KOPT-K1 (cell line): ENCODE measurements around the gene ZNF236.
"Not testable (repeated sequence)": the region's sequence is repeated elsewhere in the genome, so short reads cannot be mapped to it uniquely, and the experiment has no call there.

ENCODE experiments used
- H3K27ac ChIP-seq: fragments of 200-600 bp; sonication (generic); 2 replicates; pipeline ENCODE4 v1.5.1; 2016; ENCODE audit warnings: antibody characterized with exemption, mild to moderate bottlenecking, low read depth, low read length; ENCODE audit not compliant: poor library complexity, severe bottlenecking
- H3K36me3 ChIP-seq: fragments of 200-600 bp; sonication (generic); 2 replicates; pipeline ENCODE4 v1.5.1; 2017; ENCODE audit warnings: antibody characterized with exemption, mild to moderate bottlenecking, low read length, moderate library complexity; ENCODE audit not compliant: insufficient read depth
- H3K9me3 ChIP-seq: fragments of 200-600 bp; sonication (generic); 2 replicates; pipeline ENCODE4 v1.5.1; 2017; ENCODE audit warnings: antibody characterized with exemption, low read length, mild to moderate bottlenecking; ENCODE audit not compliant: insufficient read depth, poor library complexity, severe bottlenecking

The ZNF236 gene

GRCh38 chr18:76808561-76808960, 13.8 kb upstream of the ZNF236 start:
- H3K36me3 ChIP-seq: peaks cover 23% of the 10 kb centered on the region
- no peaks in the 10 kb centered on the region for H3K9me3 ChIP-seq
- no peak overlapping the region for H3K27ac ChIP-seq

- H3K9me3 ChIP-seq, H3K27ac ChIP-seq: not testable (repeated sequence)
- H3K36me3 ChIP-seq: peaks cover 49% of the 10 kb centered on the region
These were observed 10.8 kb upstream of the ZNF236 start for GRCh38 chr18:76811530-76811929.

DNA sequence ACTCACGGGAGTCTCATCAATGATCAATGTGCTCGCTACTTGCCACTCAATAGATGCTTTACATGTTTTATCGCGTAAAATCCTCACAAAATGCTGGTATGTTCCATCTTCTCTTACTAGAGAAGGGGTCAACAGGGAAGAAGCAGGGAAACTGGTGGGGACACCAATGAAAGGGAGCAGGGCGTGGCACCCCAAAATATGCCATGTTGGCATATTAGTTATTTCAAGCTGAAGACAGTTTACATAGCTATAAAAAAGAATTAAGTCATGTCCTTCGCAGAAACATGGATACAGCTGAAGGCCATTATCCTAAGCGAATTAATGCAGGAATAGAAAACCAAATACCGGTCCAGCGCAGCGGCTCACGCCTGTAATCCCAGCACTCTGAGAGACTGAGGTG, 8.1 kb upstream of the ZNF236 start:
- Histone ChIP-seq H3K9me3 (no peaks in the 10 kb centered on the region), H3K36me3 (peaks cover 46% of the 10 kb centered on the region), H3K27ac (no peak overlapping the region)

- no peak overlapping the region for H3K27ac ChIP-seq
- no peaks in the 10 kb centered on the region for H3K9me3 ChIP-seq
- peaks cover 53% of the 10 kb centered on the region for H3K36me3 ChIP-seq
These were observed 6.2 kb upstream of the ZNF236 start for GRCh38 chr18:76816127-76816526.

DNA sequence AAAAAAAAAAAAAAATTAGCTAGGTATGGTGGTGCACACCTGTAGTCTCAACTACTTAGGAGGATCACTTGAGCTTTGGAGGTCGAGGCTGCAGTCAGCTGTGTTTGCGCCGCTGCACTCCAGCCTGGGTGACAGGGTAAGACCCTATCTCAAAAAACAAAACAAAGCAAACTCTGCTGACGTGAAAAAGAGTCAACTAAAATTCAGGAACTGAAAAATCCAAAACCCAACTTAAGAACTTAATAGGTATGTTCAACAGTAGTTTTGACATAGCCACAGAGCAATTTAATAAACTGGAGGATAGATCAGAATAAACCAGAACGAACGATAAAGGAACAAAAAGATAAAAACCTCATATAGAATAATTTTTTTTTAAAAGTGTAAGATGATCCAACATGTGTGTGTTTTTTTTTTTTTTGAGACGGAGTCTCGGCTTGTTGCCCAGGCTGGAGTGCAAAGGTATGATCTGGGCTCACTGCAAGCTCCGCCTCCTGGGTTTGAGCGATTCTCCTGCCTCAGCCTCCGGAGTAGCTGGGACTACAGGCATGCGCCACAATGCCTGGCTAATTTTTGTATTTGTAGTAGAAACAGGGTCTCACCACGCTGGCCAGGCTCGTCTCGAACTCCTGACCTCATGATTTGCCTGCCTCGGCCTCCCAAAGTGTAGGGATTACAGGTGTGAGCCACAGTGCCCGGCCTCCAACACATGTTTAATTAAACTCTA, 4.3 kb upstream of the ZNF236 start:
- no peak overlapping the region for H3K27ac ChIP-seq
- H3K36me3 ChIP-seq: peaks cover 52% of the 10 kb centered on the region

DNA sequence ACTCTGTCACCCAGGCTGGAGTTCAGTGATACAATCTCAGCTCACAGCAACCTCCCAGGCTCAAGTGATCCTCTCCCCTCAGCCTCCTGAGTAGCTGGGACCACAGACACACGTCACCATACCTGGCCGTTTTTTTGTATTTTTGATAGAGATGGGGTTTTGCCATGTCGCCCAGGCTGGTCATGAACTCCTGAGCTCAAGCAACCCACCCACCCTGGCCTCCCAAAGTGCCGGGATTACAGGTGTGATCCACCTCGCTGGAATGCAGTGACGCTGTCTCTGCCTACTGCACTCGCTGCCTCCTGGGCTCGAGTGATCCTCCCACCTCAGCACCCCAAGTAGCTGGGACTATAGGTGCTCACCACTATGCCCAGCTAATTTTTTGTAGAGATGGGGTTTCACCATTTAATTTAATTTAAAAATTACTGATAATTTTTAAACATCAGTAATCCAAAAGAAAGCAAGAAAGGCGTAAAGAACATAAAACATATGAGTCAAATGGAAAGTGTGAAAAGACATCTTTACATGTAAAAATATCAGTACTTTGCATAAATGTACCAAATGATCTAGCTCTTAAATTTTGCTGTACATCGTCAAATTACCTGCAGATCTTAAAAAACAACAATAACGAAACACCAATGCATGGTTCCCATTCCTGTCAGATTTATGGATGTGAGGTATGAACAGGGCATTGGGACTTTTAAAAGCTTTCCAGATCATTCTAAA, 2.8 kb upstream of the ZNF236 start:
- peaks cover 38% of the 10 kb centered on the region for H3K36me3 ChIP-seq
- H3K9me3 ChIP-seq: no peaks in the 10 kb centered on the region
- H3K27ac ChIP-seq: no peak overlapping the region

More for the DNA sequence above, 4.3 kb upstream of the ZNF236 start:
- H3K9me3 ChIP-seq: no peaks in the 10 kb centered on the region

GRCh38 chr18:76821356-76821874, 942 bp upstream of the ZNF236 start:
- Histone ChIP-seq H3K9me3 (no peaks in the 10 kb centered on the region), H3K36me3 (peaks cover 21% of the 10 kb centered on the region), H3K27ac (peak overlapping the region; percentile 96)

DNA sequence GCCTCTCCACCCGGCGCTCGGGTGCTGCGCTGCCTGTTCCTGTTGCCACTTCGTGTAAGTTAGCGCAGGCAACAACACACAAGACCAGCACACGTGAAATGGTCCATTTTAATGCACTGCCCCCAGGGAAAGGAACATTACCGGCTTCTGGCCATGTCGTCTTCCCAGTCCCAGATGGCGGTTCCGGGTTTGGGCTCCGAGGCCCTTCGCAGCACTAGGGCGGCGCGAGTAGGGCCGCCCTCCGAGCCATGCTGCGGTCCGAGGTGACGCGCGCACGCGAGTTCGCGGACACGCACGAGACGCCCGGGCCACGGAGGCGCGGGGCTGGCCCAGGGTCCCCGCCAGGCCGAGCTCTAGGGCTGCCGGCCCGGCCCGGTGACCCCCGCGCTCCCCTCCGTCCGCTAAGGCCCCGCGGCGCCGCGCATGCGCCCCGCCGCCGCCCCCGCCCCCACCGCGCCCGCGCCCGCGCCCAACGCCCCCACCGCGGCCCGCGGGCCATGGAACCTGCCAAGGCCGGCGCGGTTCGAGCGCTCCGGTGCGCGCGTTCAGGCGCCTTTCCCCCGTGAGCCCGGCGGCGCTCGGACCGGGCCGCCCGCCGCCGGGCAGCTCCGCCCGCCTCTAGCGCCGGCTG, 367 bp upstream of the ZNF236 start:
- H3K9me3 ChIP-seq: no peaks in the 10 kb centered on the region
- peaks cover 19% of the 10 kb centered on the region; the same call in 1 of the 2 replicates for H3K36me3 ChIP-seq
- peak overlapping the region; percentile 96 for H3K27ac ChIP-seq

- H3K9me3 ChIP-seq: no peaks in the 10 kb centered on the region
- H3K27ac ChIP-seq: peak overlapping the region; percentile 96
- peaks cover 13% of the 10 kb centered on the region; the same call in 1 of the 2 replicates for H3K36me3 ChIP-seq
These were observed 793 bp downstream of the ZNF236 start for GRCh38 chr18:76823161-76823538.

- Histone ChIP-seq H3K36me3 (peaks cover 8% of the 10 kb centered on the region; the same call in 1 of the 2 replicates), H3K27ac (peak overlapping the region; percentile 96), H3K9me3 (no peaks in the 10 kb centered on the region)
These were observed 1.2 kb downstream of the ZNF236 start for GRCh38 chr18:76823587-76824011.

DNA sequence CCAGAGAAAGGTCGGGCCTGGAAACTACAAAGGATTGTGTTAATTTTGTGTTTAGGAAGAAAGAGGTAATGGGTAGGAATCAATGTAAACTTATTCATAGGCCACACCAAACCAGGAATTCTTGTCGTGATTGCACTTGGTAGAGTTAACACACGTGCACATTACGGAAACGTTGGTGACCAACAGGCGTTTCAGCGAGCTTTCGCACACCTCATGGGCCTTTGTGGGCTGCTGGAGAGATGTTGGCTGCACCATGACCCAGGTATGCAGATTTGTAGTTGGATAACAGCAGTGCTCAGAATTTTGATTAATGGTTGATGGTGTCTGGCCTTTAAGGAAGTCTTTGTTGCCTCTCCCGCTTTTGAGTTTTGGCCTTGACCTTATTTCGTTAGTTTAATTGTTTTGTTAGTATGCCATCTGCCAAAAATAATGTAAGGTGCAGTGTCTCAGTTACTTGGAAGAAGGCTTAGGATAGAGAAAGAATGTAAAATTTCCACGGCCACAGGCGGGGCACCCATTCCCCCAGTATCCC, 1.9 kb downstream of the ZNF236 start:
- peaks cover 7% of the 10 kb centered on the region; the same call in 1 of the 2 replicates for H3K36me3 ChIP-seq
- no peaks in the 10 kb centered on the region for H3K9me3 ChIP-seq
- no peak overlapping the region for H3K27ac ChIP-seq

GRCh38 chr18:76824754-76825153, 2.4 kb downstream of the ZNF236 start:
- Histone ChIP-seq H3K36me3 (peaks cover 6% of the 10 kb centered on the region; the same call in 1 of the 2 replicates), H3K27ac (no peak overlapping the region), H3K9me3 (no peaks in the 10 kb centered on the region)

GRCh38 chr18:76827205-76828200, 5.1 kb downstream of the ZNF236 start:
- Histone ChIP-seq H3K9me3 (no peaks in the 10 kb centered on the region), H3K36me3 (no peaks in the 10 kb centered on the region), H3K27ac (no peak overlapping the region)

DNA sequence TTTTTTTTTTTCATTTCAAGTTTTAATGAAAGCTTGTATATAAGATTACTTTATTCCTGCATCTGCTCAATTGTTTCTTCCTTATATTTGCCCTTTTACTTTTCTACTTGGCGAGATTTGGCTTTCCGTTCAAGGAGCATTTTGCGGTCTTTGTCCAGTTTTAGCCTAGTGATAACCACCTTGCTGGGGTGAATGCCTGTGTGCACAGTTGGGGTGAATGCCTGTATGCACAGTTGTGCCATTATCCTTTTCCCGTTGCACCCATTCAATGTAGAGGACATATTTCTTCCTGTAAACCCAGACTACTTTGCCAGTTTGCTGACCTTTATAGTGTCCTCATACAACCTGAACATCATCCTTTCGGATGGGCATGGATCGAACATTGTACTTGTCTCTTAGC, 12.0 kb downstream of the ZNF236 start:
- Histone ChIP-seq H3K27ac (no peak overlapping the region), H3K9me3 (no peaks in the 10 kb centered on the region), H3K36me3 (no peaks in the 10 kb centered on the region)
